Psoas muscle (tissue), 8 donors: ENCODE measurements around the gene FKBP11. TPM values are rescaled to one million over a fixed set of nuclear protein-coding genes. Genes with fewer than 3 reads are reported as not detected.

Experiments used
- ATAC-seq, 4 donors: fragments of 200-7000 bp; cut with Tn5 transposase; one replicate each; pipeline ENCODE4 v1.9.1; 2020; ENCODE audit warnings: moderate library complexity in 3 of 4, mild to moderate bottlenecking in 2 of 4
- DNase-seq, 2 donors: peaks; one replicate each; pipeline ENCODE4 v3.0.0-alpha.2; 2020
- H3K27ac ChIP-seq: fragments of 200-600 bp; one replicate; pipeline ENCODE4 v1.8.0; 2022
- H3K27me3 ChIP-seq, 3 donors: fragments of 200-600 bp in 1 of 3; one replicate each; pipeline versions ENCODE4 v1.6.1 to v1.8.0; 2013 to 2022; ENCODE audit warnings: low read length in 2 of 3, mild to moderate bottlenecking in 2 of 3, moderate library complexity in 1 of 3; ENCODE audit not compliant: insufficient read depth in 3 of 3
- H3K36me3 ChIP-seq, 2 donors: fragments of 200-600 bp in 1 of 2; one replicate each; pipeline versions ENCODE4 v1.6.1 to v1.8.0; 2013 to 2022; ENCODE audit warnings: low read depth in 1 of 2, mild to moderate bottlenecking in 1 of 2, moderate library complexity in 1 of 2; ENCODE audit not compliant: insufficient read depth in 1 of 2
- H3K4me1 ChIP-seq: fragments of 200-600 bp; one replicate; pipeline ENCODE4 v1.8.0; 2022
- H3K4me3 ChIP-seq: fragments of 200-600 bp; one replicate; pipeline ENCODE4 v1.8.0; 2022; ENCODE audit warnings: mild to moderate bottlenecking
- H3K9me3 ChIP-seq: fragments of 200-600 bp; one replicate; pipeline ENCODE4 v1.8.0; 2022
- WGBS, 3 donors: extraction: QIAGEN DNeasy Blood & Tissue Kit; methylation state at CpG; one replicate each; pipeline versions ENCODE4 v1.1.6 to v1.1.7; 2013; 5-methylcytosine and 5-hydroxymethylcytosine counted together
- intact Hi-C, 2 donors: fragments of 100-400 bp; cut with DNase I; formaldehyde crosslinking; loops; one replicate each; pipeline versions ENCODE4 v1.11.0 to v1.14.2; 2022
- polyA plus RNA-seq, 3 donors: library from polyadenylated mRNA; stranded (reverse); fragments of 200-250 nt; gene quantifications; one replicate each; pipeline ENCODE4 v1.2.3, GENCODE V29; 2013
- total RNA-seq, 4 donors: library from RNA; stranded (reverse); fragmentation: NEBNext Ultra II Directional in 2 of 4; extraction: Animal tissue kit (Norgen Biotek cat#: 25700) in 2 of 4; gene quantifications; one replicate each; pipeline versions ENCODE4 v1.2.1 to v1.2.4, GENCODE V29; 2021 to 2023
- TF ChIP-seq, protein P1 (sequence below): fragments of 200-600 bp; IDR thresholded peaks from one replicate; pipeline ENCODE4 v1.8.0; 2022; ENCODE audit warnings: antibody characterized with exemption
- donor health status: healthy with polysubstance abuse.
- donor health status: DM: no; HTN: no; CAD: no; lungs with moderate emphysema.
- donor health status: Bipolar disorder and iron deficiency.
- donor health status: healthy.
- donor health status: DM: yes; HTN: yes; CAD: no.
- donor health status: DM: no; HTN: no; CAD: no.
- donor health status: DM: no; HTN: no; CAD: no.
- donor health status: DM: yes; HTN: yes; CAD: no.

Gene FKBP11
- total and polyA plus RNA-seq, 7 donors: 1.6 to 7.8 (median 2.6) TPM

DNA sequence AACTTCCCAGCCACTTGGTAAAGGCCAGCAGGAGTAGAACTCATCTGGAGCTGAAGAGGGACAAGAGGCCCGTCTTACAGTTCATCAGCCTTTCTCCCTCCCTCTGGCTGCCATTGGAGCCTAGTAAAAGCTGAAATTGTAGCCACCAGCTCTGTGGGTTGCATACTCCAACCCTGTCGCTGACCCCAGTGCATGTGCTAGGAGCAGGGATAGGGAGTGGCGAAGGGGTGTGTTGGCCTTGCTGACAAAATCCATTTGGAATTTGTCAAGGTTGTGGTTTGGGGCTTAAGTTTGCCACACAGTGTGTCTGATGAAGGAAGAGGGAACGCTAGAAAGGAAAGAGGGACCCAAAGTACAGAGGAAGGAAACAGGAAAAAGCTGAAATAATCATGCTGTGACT lies 36.0 kb upstream of the FKBP11 start:
- intact Hi-C loops: no loop called here

DNA sequence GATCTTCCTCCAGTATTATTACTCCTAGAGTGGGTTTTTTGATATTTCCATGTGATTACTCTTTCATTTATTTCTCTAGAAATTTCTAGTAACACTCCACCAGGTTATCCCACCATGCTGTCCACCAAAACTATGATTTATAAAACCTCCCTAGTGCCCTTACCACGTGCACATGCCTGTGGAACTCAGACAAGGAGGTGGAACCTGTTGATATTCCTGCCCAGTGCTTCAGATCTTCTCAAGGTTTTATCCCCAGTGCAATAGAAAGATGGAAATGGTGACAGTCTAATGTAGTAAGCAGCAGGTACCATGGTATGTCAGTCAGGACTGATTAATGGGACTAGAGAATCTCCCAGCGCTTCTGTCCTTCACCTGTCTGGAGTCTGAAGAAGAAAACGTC lies 35.5 kb upstream of the FKBP11 start:
- peaks cover 0 to 9% (median 0%) of the 10 kb centered on the region in 3 donors for H3K27me3 ChIP-seq
- no peak overlapping the region for H3K4me3 ChIP-seq
- no peak overlapping the region for H3K27ac ChIP-seq
- DNase-seq (no peak), ATAC-seq (no peak)
- intact Hi-C loops: no loop called here
- no peaks in the 10 kb centered on the region for H3K36me3 ChIP-seq
- H3K9me3 ChIP-seq: no peaks in the 10 kb centered on the region
- peaks cover 13% of the 10 kb centered on the region for H3K4me1 ChIP-seq
- WGBS, 3 donors: 64 to 74% (median 74%) methylated on average over 3 of the region's 3 CpGs
- TF ChIP-seq, protein P1, sequence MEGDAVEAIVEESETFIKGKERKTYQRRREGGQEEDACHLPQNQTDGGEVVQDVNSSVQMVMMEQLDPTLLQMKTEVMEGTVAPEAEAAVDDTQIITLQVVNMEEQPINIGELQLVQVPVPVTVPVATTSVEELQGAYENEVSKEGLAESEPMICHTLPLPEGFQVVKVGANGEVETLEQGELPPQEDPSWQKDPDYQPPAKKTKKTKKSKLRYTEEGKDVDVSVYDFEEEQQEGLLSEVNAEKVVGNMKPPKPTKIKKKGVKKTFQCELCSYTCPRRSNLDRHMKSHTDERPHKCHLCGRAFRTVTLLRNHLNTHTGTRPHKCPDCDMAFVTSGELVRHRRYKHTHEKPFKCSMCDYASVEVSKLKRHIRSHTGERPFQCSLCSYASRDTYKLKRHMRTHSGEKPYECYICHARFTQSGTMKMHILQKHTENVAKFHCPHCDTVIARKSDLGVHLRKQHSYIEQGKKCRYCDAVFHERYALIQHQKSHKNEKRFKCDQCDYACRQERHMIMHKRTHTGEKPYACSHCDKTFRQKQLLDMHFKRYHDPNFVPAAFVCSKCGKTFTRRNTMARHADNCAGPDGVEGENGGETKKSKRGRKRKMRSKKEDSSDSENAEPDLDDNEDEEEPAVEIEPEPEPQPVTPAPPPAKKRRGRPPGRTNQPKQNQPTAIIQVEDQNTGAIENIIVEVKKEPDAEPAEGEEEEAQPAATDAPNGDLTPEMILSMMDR: no peak

More for the DNA sequence above, 36.0 kb upstream of the FKBP11 start:
- no peak overlapping the region for H3K27ac ChIP-seq
- peaks cover 0 to 9% (median 0%) of the 10 kb centered on the region in 3 donors for H3K27me3 ChIP-seq
- no peaks in the 10 kb centered on the region for H3K36me3 ChIP-seq
- WGBS, 3 donors: 29 to 44% (median 39%) methylated on average over 4 of the region's 4 CpGs
- no peak for DNase-seq
- no peak overlapping the region for H3K4me3 ChIP-seq
- H3K9me3 ChIP-seq: no peaks in the 10 kb centered on the region
- peaks cover 8% of the 10 kb centered on the region for H3K4me1 ChIP-seq
- ATAC-seq: no peak
- TF ChIP-seq, protein P1: no peak

DNA sequence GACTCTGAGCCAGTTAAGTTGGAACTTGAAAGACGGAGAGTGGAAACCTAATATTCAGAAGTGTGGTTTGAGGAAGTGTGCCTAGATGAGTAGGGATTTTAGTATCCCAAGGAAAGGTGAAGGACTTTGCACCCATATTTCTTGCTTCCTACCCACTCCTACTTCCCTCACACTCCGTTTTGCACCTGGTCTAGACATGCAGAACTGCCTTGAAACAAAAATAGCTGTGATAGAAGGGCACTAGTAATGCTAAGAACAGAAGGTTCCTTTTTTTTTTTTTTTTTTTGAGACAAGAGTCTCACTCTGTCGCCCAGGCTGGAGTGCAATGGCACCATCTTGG lies 32.7 kb upstream of the FKBP11 start:
- Histone ChIP-seq H3K27ac (no peak overlapping the region), H3K4me3 (peak overlapping the region; percentile 80), H3K36me3 (peaks cover 0 to 6% of the 10 kb centered on the region in 2 donors), H3K4me1 (peaks cover 17% of the 10 kb centered on the region), H3K9me3 (no peaks in the 10 kb centered on the region), H3K27me3 (peaks cover 0 to 9% (median 0%) of the 10 kb centered on the region in 3 donors)
- 13 to 28% (median 20%) methylated on average over 2 to 3 of the region's 3 CpGs for WGBS, 3 donors
- ATAC-seq: no peak
- no peak for DNase-seq
- intact Hi-C loops: no loop called here
- TF ChIP-seq, protein P1: no peak

DNA sequence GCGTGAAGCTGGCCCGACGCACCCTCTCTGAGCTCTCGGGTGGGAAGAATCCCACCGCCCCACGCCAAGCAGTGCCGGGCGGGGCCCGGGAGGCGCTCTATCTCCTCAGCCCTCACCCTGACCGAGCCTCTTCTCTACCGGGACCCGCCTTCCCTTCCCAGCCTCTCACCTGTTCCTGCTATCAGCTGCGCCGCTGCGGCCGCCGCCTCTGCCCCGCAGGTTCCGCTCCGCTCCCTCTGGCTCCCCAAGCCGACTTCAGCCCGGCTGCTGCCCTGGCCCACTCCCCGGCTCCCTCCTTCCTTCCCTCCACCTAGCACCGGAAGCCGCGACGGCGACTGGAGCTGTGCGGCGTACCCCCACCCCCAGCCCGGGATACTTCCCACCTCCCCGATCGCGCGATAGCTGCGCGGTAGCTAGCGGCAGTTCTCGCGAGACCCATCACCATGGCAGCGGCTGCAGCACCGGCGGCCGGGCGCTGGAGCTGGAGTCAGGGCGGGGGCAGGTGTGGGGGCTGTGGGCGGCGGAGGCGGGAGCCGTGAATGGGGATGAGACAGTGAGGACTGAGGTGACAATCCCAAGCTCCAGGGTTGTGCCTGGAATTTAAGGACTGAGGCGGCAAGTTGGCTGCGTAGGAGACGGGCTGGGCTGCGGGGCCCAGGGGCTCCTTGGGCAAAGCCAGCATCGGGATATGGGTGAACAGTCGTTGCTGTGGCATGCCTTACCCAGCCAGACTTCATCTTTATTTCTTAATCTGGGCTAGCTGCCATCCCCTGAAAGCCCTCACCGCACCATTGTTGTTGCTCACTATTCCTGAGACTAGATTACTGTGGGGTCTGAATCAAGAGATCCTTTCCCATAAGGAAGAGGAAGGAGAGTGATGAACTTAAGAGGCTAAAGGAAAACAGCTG lies 32.1 kb upstream of the FKBP11 start, which contains the start of gene ARF3:
ARF3 (minus strand) TSS at position 347 of the 908 bp plus-strand sequence. CDS start 16,392 bp downstream, outside the sequence.
- peaks cover 17% of the 10 kb centered on the region for H3K4me1 ChIP-seq
- peak; percentile 96 to 99 (median 97) for ATAC-seq
- H3K27ac ChIP-seq: peak within 1 kb of the TSS; percentile 62
- no peaks in the 10 kb centered on the region for H3K9me3 ChIP-seq
- 1% methylated on average over 50 to 58 of the region's 58 CpGs for WGBS, 3 donors
- H3K4me3 ChIP-seq: peak within 1 kb of the TSS; percentile 80
- intact Hi-C loops: no loop called here
- peaks cover 0 to 11% of the 10 kb centered on the region in 2 donors for H3K36me3 ChIP-seq
- TF ChIP-seq, protein P1: no peak
- peaks cover 0 to 5% (median 0%) of the 10 kb centered on the region in 3 donors for H3K27me3 ChIP-seq
- peak; percentile 94 to 96 for DNase-seq
